Thymus (tissue), 11 donors: Measurements from ENCODE around the gene CCT7. TPM values are rescaled to one million over a fixed set of nuclear protein-coding genes. Genes with fewer than 3 reads are reported as not detected.

Source experiments
- DNase-seq, 9 donors: peaks; one replicate each; pipeline ENCODE4 v3.0.0-alpha.2; 2013; ENCODE audit warnings: low spot score in 9 of 9, low read depth in 6 of 9, missing footprints in 1 of 9
- H3K27ac ChIP-seq, 2 donors: one replicate each; pipeline ENCODE4 v1.5.1; 2013; ENCODE audit warnings: control low read depth in 1 of 2, low read depth in 1 of 2, low read length in 1 of 2, mild to moderate bottlenecking in 1 of 2, moderate library complexity in 1 of 2
- H3K27me3 ChIP-seq, 2 donors: one replicate each; pipeline ENCODE4 v1.5.1; 2013; ENCODE audit warnings: low read length in 1 of 2; ENCODE audit not compliant: control insufficient read depth in 2 of 2, insufficient read depth in 1 of 2
- H3K36me3 ChIP-seq, 2 donors: one replicate each; pipeline ENCODE4 v1.5.1; 2013; ENCODE audit warnings: low read length in 1 of 2, mild to moderate bottlenecking in 1 of 2, moderate library complexity in 1 of 2; ENCODE audit not compliant: control insufficient read depth in 2 of 2, insufficient read depth in 2 of 2
- H3K4me1 ChIP-seq, 2 donors: one replicate each; pipeline ENCODE4 v1.5.1; 2013; ENCODE audit warnings: low read length in 2 of 2; ENCODE audit not compliant: control insufficient read depth in 2 of 2, insufficient read depth in 2 of 2
- H3K4me3 ChIP-seq, 2 donors: one replicate each; pipeline ENCODE4 v1.5.1; 2013; ENCODE audit warnings: low read length in 2 of 2, control low read depth in 1 of 2, mild to moderate bottlenecking in 1 of 2
- H3K9me3 ChIP-seq, 2 donors: one replicate each; pipeline ENCODE4 v1.5.1; 2013; ENCODE audit warnings: low read length in 1 of 2, mild to moderate bottlenecking in 1 of 2; ENCODE audit not compliant: control insufficient read depth in 2 of 2, insufficient read depth in 1 of 2
- WGBS: extraction: QIAGEN DNeasy Blood & Tissue Kit; methylation state at CpG from one replicate; pipeline ENCODE4 v1.1.7; 2013; 5-methylcytosine and 5-hydroxymethylcytosine counted together
- polyA plus RNA-seq: library from polyadenylated mRNA; stranded (reverse); fragments of 200-250 nt; gene quantifications from one replicate; pipeline ENCODE4 v1.2.3, GENCODE V29; 2013
- total RNA-seq: library from RNA; stranded (reverse); fragments of 120-200 nt; gene quantifications from one replicate; pipeline ENCODE4 v1.2.4, GENCODE V29; 2013
- donor health status: healthy.

CCT7 gene
- total and polyA plus RNA-seq, 2 donors, result 115 to 313 TPM

DNA sequence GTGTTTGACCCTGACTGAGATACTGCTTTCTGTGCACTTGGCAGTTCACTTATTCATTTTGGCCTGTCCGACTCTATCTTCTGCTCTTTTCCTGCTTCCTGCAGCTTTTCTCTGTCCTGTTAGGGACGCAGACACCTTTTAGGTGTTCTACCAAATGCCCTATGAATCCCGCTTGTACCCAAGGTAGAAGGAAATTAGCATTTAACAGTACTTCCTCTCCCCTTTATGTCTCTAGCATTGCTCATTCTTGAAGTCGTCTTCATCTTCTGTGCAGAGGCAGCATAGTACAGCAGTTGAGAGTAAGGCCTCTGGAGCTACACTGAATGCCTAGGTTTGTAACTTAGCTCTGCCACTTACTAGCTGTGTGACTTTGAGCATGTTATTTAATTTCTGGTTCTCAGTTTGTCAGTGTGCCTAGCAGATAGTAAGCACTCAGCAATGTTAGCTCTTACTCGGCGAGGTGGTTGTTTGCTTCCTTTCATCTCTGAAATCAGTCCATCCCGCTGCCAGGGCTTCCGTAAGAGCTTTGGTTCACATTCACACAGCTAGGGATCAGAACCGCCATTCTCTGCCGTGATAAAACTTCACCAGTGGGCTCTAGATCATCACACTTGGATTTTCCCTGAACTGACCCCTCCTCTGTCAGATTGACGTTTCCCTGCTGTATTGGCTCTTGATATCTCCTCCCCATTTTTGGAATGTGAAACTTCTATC lies 1.4 kb downstream of the CCT7 start:
- peaks cover 14 to 29% of the 10 kb centered on the region in 2 donors for H3K36me3 ChIP-seq
- H3K9me3 ChIP-seq, result peaks cover 0 to 4% of the 10 kb centered on the region in 2 donors
- DNase-seq, result peak in 3 of 9 donors; percentile 2 to 31 (median 10)
- H3K27ac ChIP-seq, result peak overlapping the region; percentile 8 to 21
- peaks cover 10 to 33% of the 10 kb centered on the region in 2 donors for H3K4me1 ChIP-seq
- H3K4me3 ChIP-seq, result peak overlapping the region; percentile 69 to 93
- 78% methylated on average over 11 of the region's 11 CpGs for WGBS
- H3K27me3 ChIP-seq, result no peaks in the 10 kb centered on the region

DNA sequence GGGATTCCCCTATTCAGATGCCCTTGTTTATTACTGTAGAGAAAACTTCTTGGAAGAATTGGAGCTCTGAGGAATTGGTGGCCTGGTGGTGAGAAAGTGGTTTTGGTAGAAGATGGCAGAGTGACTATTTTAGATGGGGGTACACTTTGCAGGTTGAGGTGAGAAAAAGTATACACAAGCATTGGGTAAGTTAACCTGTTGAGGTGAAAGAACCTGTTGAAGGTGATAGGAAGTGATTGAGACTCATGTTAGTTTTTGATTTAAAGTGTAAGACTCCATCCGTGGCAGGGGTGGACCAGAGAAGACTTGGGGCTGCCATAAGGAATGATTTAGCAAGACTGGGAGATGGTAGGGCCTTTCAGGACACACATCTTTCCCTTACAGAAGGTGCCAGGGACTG lies 3.1 kb downstream of the CCT7 start:
- peaks cover 14 to 33% of the 10 kb centered on the region in 2 donors for H3K36me3 ChIP-seq
- WGBS, result 94% methylated on average over 1 of the region's 1 CpG

DNA sequence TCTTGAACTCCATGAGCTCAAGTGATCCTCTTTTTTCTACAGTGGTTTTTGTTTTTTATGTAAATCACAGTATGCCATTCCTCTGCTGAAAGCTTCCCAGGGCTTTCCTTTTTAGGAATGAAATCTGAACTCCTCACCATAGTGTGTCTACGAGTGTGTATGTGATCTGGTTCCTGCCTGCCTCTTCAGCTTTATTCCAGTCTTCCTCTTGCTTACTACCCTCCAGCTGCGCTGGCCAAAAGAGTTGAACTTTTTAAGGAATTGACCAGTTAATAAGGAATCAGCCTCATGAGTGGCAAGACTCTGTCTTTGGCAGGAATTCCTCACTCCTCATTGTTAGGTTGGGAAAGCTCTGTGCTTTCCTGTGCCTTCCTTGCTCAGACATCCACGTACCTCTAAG lies 4.0 kb downstream of the CCT7 start:
- 96% methylated on average over 3 of the region's 3 CpGs for WGBS
- no peaks in the 10 kb centered on the region for H3K27me3 ChIP-seq
- H3K36me3 ChIP-seq, result peaks cover 19 to 42% of the 10 kb centered on the region in 2 donors
- peaks cover 7 to 26% of the 10 kb centered on the region in 2 donors for H3K4me1 ChIP-seq
- H3K27ac ChIP-seq, result no peak overlapping the region
- DNase-seq, result no peak
- H3K4me3 ChIP-seq, result no peak overlapping the region
- H3K9me3 ChIP-seq, result peaks cover 0 to 4% of the 10 kb centered on the region in 2 donors

More for the DNA sequence above, 3.1 kb downstream of the CCT7 start:
- no peak for DNase-seq
- H3K4me3 ChIP-seq, result no peak overlapping the region
- H3K9me3 ChIP-seq, result peaks cover 0 to 4% of the 10 kb centered on the region in 2 donors
- H3K27me3 ChIP-seq, result no peaks in the 10 kb centered on the region
- no peak overlapping the region for H3K27ac ChIP-seq
- peaks cover 10 to 33% of the 10 kb centered on the region in 2 donors for H3K4me1 ChIP-seq

DNA sequence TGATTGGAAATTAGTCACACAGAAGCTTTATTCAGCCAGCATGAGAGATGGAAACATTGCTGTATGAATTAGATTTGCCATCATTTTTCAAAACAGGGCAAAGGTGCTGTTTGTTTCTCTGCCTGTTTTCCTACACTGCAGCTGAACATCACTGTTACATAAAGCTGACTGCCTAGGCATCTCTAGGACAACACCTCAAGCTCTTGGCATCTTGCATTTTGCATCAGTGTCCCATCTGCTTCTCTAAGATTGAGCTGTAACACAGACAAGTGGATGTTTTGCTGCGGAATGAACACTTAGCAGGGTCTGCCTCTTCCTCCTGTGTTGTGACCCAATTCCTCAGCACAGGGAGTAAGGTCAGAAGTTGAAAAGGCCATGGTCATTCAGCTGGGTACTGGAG lies 4.9 kb downstream of the CCT7 start:
- peaks cover 24 to 49% of the 10 kb centered on the region in 2 donors for H3K36me3 ChIP-seq
- H3K27me3 ChIP-seq, result no peaks in the 10 kb centered on the region
- no peak overlapping the region for H3K4me3 ChIP-seq
- peaks cover 0 to 4% of the 10 kb centered on the region in 2 donors for H3K9me3 ChIP-seq
- H3K4me1 ChIP-seq, result peaks cover 7 to 22% of the 10 kb centered on the region in 2 donors
- no peak overlapping the region for H3K27ac ChIP-seq
- no peak for DNase-seq
- WGBS, result 98% methylated on average over 1 of the region's 1 CpG

- WGBS, result 95% methylated on average over 3 of the region's 3 CpGs
- H3K4me1 ChIP-seq, result peaks cover 7 to 20% of the 10 kb centered on the region in 2 donors
- peaks cover 32 to 57% of the 10 kb centered on the region in 2 donors for H3K36me3 ChIP-seq
Observed at GRCh38 chr2:73239776-73240175, 5.7 kb downstream of the CCT7 start.

DNA sequence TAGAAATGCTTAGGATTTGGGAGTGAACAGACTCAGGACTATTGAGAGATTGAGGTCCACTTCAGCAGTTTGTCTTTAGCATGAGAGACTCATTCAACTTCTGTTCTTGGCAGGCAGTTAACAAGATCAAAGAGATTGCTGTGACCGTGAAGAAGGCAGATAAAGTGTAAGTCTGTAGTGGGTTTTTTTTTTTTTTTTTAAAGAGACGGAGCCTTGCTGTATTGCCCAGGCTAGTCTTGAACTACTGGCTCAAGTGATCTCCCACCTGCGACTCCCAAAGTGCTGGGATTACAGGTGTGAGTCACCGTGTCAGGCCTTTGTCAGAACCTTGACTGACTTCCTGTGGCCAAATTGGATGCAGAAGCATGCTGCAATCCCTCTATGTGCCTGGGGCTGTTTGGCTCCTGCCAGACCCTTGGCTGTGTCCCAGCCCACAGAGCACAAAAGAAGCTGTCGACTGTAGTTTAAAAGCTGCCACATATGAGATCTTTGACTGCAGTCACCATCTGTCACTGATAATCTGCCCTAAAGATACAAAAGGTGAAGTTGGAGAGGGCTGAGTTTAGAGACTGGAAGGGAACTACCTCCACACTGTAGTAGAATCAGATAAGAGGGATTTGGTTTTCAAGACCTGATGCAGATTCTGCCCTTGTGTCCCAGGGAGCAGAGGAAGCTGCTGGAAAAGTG lies 9.9 kb downstream of the CCT7 start:
- H3K27me3 ChIP-seq, result no peaks in the 10 kb centered on the region
- DNase-seq, result no peak
- H3K4me3 ChIP-seq, result no peak overlapping the region
- WGBS, result 77% methylated on average over 5 of the region's 5 CpGs
- no peak overlapping the region for H3K27ac ChIP-seq
- no peaks in the 10 kb centered on the region for H3K9me3 ChIP-seq
- H3K36me3 ChIP-seq, result peaks cover 68 to 83% of the 10 kb centered on the region in 2 donors
- no peaks in the 10 kb centered on the region for H3K4me1 ChIP-seq

More at GRCh38 chr2:73239776-73240175, 5.7 kb downstream of the CCT7 start:
- no peak overlapping the region for H3K27ac ChIP-seq
- no peaks in the 10 kb centered on the region for H3K27me3 ChIP-seq
- no peak overlapping the region for H3K4me3 ChIP-seq
- no peak for DNase-seq
- H3K9me3 ChIP-seq, result no peaks in the 10 kb centered on the region

GRCh38 chr2:73244580-73244979 lies 10.5 kb downstream of the CCT7 start:
- no peaks in the 10 kb centered on the region for H3K9me3 ChIP-seq
- WGBS, result 97% methylated on average over 3 of the region's 3 CpGs
- no peaks in the 10 kb centered on the region for H3K27me3 ChIP-seq
- peaks cover 71 to 83% of the 10 kb centered on the region in 2 donors for H3K36me3 ChIP-seq
- no peak overlapping the region for H3K4me3 ChIP-seq
- H3K27ac ChIP-seq, result no peak overlapping the region
- no peak for DNase-seq
- no peaks in the 10 kb centered on the region for H3K4me1 ChIP-seq

GRCh38 chr2:73246850-73247249 lies 12.7 kb downstream of the CCT7 start:
- no peaks in the 10 kb centered on the region for H3K27me3 ChIP-seq
- no peak overlapping the region for H3K4me3 ChIP-seq
- H3K27ac ChIP-seq, result no peak overlapping the region
- peaks cover 86 to 94% of the 10 kb centered on the region in 2 donors for H3K36me3 ChIP-seq
- H3K9me3 ChIP-seq, result no peaks in the 10 kb centered on the region
- no peaks in the 10 kb centered on the region for H3K4me1 ChIP-seq
- DNase-seq, result no peak
- 82% methylated on average over 3 of the region's 3 CpGs for WGBS

DNA sequence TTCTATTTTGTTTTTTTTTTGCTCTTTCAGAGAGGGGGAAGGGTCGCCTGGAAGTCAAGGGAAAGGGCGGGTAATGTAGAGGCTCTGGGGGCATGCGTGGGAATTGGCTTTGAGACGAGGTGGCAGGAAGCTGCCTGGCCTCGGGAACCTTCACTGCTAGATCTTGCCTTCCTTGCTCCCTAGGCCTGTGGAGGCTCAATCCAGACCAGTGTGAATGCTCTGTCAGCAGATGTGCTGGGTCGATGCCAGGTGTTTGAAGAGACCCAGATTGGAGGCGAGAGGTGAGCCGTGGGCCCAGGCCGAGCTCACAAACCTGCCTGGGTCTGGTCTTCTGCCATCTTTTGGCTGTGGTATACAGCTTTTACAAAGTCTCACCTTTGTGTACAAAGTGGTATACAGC lies 15.5 kb downstream of the CCT7 start:
- no peak overlapping the region for H3K27ac ChIP-seq
- WGBS, result 95% methylated on average over 9 of the region's 9 CpGs
- no peak overlapping the region for H3K4me3 ChIP-seq
- H3K9me3 ChIP-seq, result no peaks in the 10 kb centered on the region
- no peak for DNase-seq
- H3K4me1 ChIP-seq, result no peaks in the 10 kb centered on the region
- peaks cover 97 to 98% of the 10 kb centered on the region in 2 donors for H3K36me3 ChIP-seq
- H3K27me3 ChIP-seq, result no peaks in the 10 kb centered on the region
